ENCODE data around the gene EBF4. TPM values are rescaled to one million over a fixed set of nuclear protein-coding genes. Genes with fewer than 3 reads are reported as not detected.

EBF4 gene
- total RNA-seq, 1 donor from 2014 or later = 1.3 TPM

- H3K27me3 ChIP-seq (ENCODE audit: control insufficient read depth, insufficient read depth, low read length) = peaks cover 25% of the 10 kb centered on the region
These were observed 56.9 kb downstream of the EBF4 start for GRCh38 chr20:2749343-2749950.

GRCh38 chr20:2749951-2750490 lies 57.4 kb downstream of the EBF4 start:
- TF ChIP-seq CTCF (IDR thresholded peaks at IDR 0.05; ENCODE audit: insufficient read depth, low read length, severe bottlenecking) = no peak
- Histone ChIP-seq H3K27me3 (ENCODE audit: control insufficient read depth, insufficient read depth, low read length) (peaks cover 25% of the 10 kb centered on the region), H3K4me3 (ENCODE audit: low read depth, low read length) (no peak overlapping the region), H3K36me3 (ENCODE audit: control insufficient read depth, insufficient read depth, low read length) (no peaks in the 10 kb centered on the region)
- FAIRE-seq (no peak), DNase-seq (ENCODE audit: low read depth) (no peak)

More at GRCh38 chr20:2749343-2749950, 56.9 kb downstream of the EBF4 start:
- DNase-seq (ENCODE audit: low read depth) (no peak), FAIRE-seq (no peak)
- Histone ChIP-seq H3K4me3 (ENCODE audit: low read depth, low read length) (no peak overlapping the region), H3K36me3 (ENCODE audit: control insufficient read depth, insufficient read depth, low read length) (no peaks in the 10 kb centered on the region)
- TF ChIP-seq CTCF (IDR thresholded peaks at IDR 0.05; ENCODE audit: insufficient read depth, low read length, severe bottlenecking) = no peak

- FAIRE-seq = no peak
- DNase-seq (ENCODE audit: low read depth) = peak; percentile 25
- peaks cover 23% of the 10 kb centered on the region for H3K27me3 ChIP-seq (ENCODE audit: control insufficient read depth, insufficient read depth, low read length)
- H3K36me3 ChIP-seq (ENCODE audit: control insufficient read depth, insufficient read depth, low read length) = no peaks in the 10 kb centered on the region
- TF ChIP-seq CTCF (IDR thresholded peaks at IDR 0.05; ENCODE audit: insufficient read depth, low read length, severe bottlenecking) = no peak
- no peak overlapping the region for H3K4me3 ChIP-seq (ENCODE audit: low read depth, low read length)
These were observed 58.1 kb downstream of the EBF4 start for GRCh38 chr20:2750491-2751251.

GRCh38 chr20:2751347-2751877 lies 58.8 kb downstream of the EBF4 start:
- FAIRE-seq = no peak

GRCh38 chr20:2751878-2752566 lies 59.4 kb downstream of the EBF4 start:
- Histone ChIP-seq H3K27me3 (ENCODE audit: control insufficient read depth, insufficient read depth, low read length) (peaks cover 27% of the 10 kb centered on the region), H3K4me3 (ENCODE audit: low read depth, low read length) (peak overlapping the region; percentile 23), H3K36me3 (ENCODE audit: control insufficient read depth, insufficient read depth, low read length) (no peaks in the 10 kb centered on the region)
- no peak for FAIRE-seq
- DNase-seq (ENCODE audit: low read depth) = no peak
- no peak for TF ChIP-seq CTCF (IDR thresholded peaks at IDR 0.05; ENCODE audit: insufficient read depth, low read length, severe bottlenecking)

More at GRCh38 chr20:2751347-2751877, 58.8 kb downstream of the EBF4 start:
- TF ChIP-seq CTCF (IDR thresholded peaks at IDR 0.05; ENCODE audit: insufficient read depth, low read length, severe bottlenecking) = no peak
- Histone ChIP-seq H3K36me3 (ENCODE audit: control insufficient read depth, insufficient read depth, low read length) (no peaks in the 10 kb centered on the region), H3K4me3 (ENCODE audit: low read depth, low read length) (peak overlapping the region; percentile 3), H3K27me3 (ENCODE audit: control insufficient read depth, insufficient read depth, low read length) (peaks cover 27% of the 10 kb centered on the region)
- no peak for DNase-seq (ENCODE audit: low read depth)
